GM21367 (cell line): ENCODE data around the gene SERPINE1.
"Not testable (repeated sequence)": the region's sequence is repeated elsewhere in the genome, so short reads cannot be mapped to it uniquely, and the experiment has no call there.

Experiments
- ATAC-seq: cut with Tn5 transposase; IDR thresholded peaks from one replicate; pipeline ENCODE4 v1.9.1; 2021; ENCODE audit not compliant: unreplicated experiment

Gene SERPINE1

GRCh38 chr7:101121991-101122932 lies 4.6 kb upstream of the SERPINE1 start:
- no peak for ATAC-seq

GRCh38 chr7:101122933-101123702 lies 3.8 kb upstream of the SERPINE1 start:
- no peak for ATAC-seq

- no peak for ATAC-seq
Measured at GRCh38 chr7:101123703-101124068, 3.2 kb upstream of the SERPINE1 start.

- ATAC-seq = no peak
Measured at GRCh38 chr7:101124376-101125056, 2.4 kb upstream of the SERPINE1 start.

- no peak for ATAC-seq
Measured at GRCh38 chr7:101125989-101126650, 784 bp upstream of the SERPINE1 start.

GRCh38 chr7:101127460-101128039 lies 646 bp downstream of the SERPINE1 start:
- ATAC-seq = no peak

- no peak for ATAC-seq
Measured at GRCh38 chr7:101128040-101128834, 1.3 kb downstream of the SERPINE1 start.

GRCh38 chr7:101129603-101130117 lies 2.8 kb downstream of the SERPINE1 start:
- ATAC-seq = no peak

GRCh38 chr7:101132626-101133600 lies 6.0 kb downstream of the SERPINE1 start:
- not testable (repeated sequence) for ATAC-seq

- ATAC-seq = no peak
Measured at GRCh38 chr7:101133621-101134398, 6.9 kb downstream of the SERPINE1 start.

GRCh38 chr7:101134399-101134980 lies 7.6 kb downstream of the SERPINE1 start:
- ATAC-seq = no peak

- ATAC-seq = no peak
Measured at GRCh38 chr7:101137651-101138212, 10.8 kb downstream of the SERPINE1 start.

- ATAC-seq = no peak
Measured at GRCh38 chr7:101138213-101138870, 11.4 kb downstream of the SERPINE1 start.

- ATAC-seq = no peak
Measured at GRCh38 chr7:101140339-101140699, 13.4 kb downstream of the SERPINE1 start.

GRCh38 chr7:101140746-101141382 lies 14.0 kb downstream of the SERPINE1 start:
- no peak for ATAC-seq
